ENCODE data around the gene NIPBL.

DNA sequence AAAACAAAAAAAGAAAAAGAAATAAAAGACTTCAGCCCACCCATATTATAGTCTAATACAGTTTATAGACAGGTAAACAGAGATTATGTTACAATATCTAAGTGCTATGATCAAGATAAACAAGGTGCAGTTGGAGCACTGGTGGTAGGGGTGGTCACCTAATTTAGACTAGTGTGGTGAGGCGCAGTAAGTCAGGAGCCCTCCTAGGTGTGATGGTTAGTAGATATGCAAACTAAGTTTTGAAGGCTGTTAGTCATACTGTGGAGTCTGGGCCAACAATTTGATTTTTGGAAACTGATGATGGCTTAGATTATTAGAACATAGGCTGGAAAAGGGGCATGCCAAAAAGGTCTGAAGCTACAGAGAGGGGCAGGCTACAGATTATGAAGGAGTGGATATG is 14.7 kb downstream of the NIPBL start:
- TF ChIP-seq GATA3 (IDR thresholded peaks at IDR 0.05; ENCODE audit: low read depth, low read length): no peak
- no peak for TF ChIP-seq GATA2 (IDR thresholded peaks at IDR 0.05; ENCODE audit: low read depth, low read length)

All from SH-SY5Y (cell line).